Measurements from ENCODE around the gene FBLIM1. TPM values are rescaled to one million over a fixed set of nuclear protein-coding genes. Genes with fewer than 3 reads are reported as not detected.
A peak's percentile ranks its signal among the peaks of the same experiment; 100 is the strongest.

Gene FBLIM1
- total RNA-seq, 1 experiment from 2014 or later = 64.7 TPM

- Histone ChIP-seq H3K4me1 (ENCODE audit: insufficient read depth, low read length) (no peaks in the 10 kb centered on the region), H2BK20ac (ENCODE audit: low read depth, low read length, poor library complexity, severe bottlenecking) (no peak within 1 kb of the TSS), H3K14ac (ENCODE audit: insufficient read depth, low read length) (no peak within 1 kb of the TSS; the same call in 1 of the 2 replicates), H2BK5ac (ENCODE audit: insufficient read length, low read length) (no peak within 1 kb of the TSS), H2BK120ac (ENCODE audit: low read depth, low read length, poor library complexity, severe bottlenecking) (no peak within 1 kb of the TSS), H3K56ac (ENCODE audit: insufficient read length, low read depth, low read length) (no peak within 1 kb of the TSS), H3K18ac (ENCODE audit: insufficient read length, low read depth, low read length) (no peak within 1 kb of the TSS), H3K23ac (ENCODE audit: insufficient read length, low read depth, low read length) (no peak within 1 kb of the TSS), H3K23me2 (ENCODE audit: insufficient read length, low read depth, low read length, poor library complexity, severe bottlenecking) (no peaks in the 10 kb centered on the region), H4K5ac (ENCODE audit: insufficient read length, low read depth, low read length) (no peak within 1 kb of the TSS), H4K91ac (ENCODE audit: insufficient read length, low read depth, low read length) (no peak within 1 kb of the TSS), H3K27ac (ENCODE audit: insufficient read length, low read depth, low read length) (no peak within 1 kb of the TSS), H3K79me2 (ENCODE audit: insufficient read depth, low read length) (no peaks in the 10 kb centered on the region), H4K20me1 (ENCODE audit: control insufficient read depth, insufficient read depth, insufficient read length) (no peaks in the 10 kb centered on the region), H3K4me2 (ENCODE audit: insufficient read depth, insufficient read length, low read length) (no peak within 1 kb of the TSS), H3K79me1 (ENCODE audit: insufficient read depth, low read depth, low read length, poor library complexity, severe bottlenecking) (no peaks in the 10 kb centered on the region), H3K27me3 (ENCODE audit: insufficient read depth, low read length) (no peaks in the 10 kb centered on the region), H3K9ac (ENCODE audit: extremely low read depth, insufficient read length, low read length) (no peak within 1 kb of the TSS), H2BK15ac (ENCODE audit: low read depth, low read length) (no peak within 1 kb of the TSS), H3K4ac (ENCODE audit: low read depth, low read length) (no peak within 1 kb of the TSS), H2AK5ac (ENCODE audit: insufficient read length, low read length) (no peak within 1 kb of the TSS), H2BK12ac (ENCODE audit: insufficient read length, low read depth, low read length) (no peak within 1 kb of the TSS), H2AFZ (ENCODE audit: low read length) (no peak within 1 kb of the TSS), H3K9me3 (ENCODE audit: control insufficient read depth, low read depth, low read length) (no peaks in the 10 kb centered on the region), H3T11ph (ENCODE audit: low read length) (no peak within 1 kb of the TSS), H4K8ac (replicated peaks; ENCODE audit: insufficient read length, low read depth, low read length) (no peak within 1 kb of the TSS)
- no peak within 1 kb of the TSS for H3K27ac Mint-ChIP-seq
- DNase-seq = no peak
- no peaks in the 10 kb centered on the region for H3K9me3 Mint-ChIP-seq
- peak; percentile 31; the same call in 2 of the 3 replicates for TF ChIP-seq CTCF (conservative IDR thresholded peaks at IDR 0.05)
- peaks cover 6 to 20% (median 18%) of the 10 kb centered on the region in 3 experiments; a peak in 5 of 7 replicates for H3K36me3 Mint-ChIP-seq (ENCODE audit: insufficient read depth in 1 of 3, low read depth in 3 of 3)
- WGBS (ENCODE audit: extremely low coverage, insufficient read length, low lambda C conversion rate) = no CpG with 5 or more reads among the region's 35 CpGs
- peaks cover 10 to 16% of the 10 kb centered on the region in 2 experiments for H3K4me1 Mint-ChIP-seq
- no peak within 1 kb of the TSS for H3K4me3 Mint-ChIP-seq
- H3K27me3 Mint-ChIP-seq (ENCODE audit: low read depth) = peaks cover 2% of the 10 kb centered on the region
Observed at GRCh38 chr1:15736038-15736891, 22.3 kb upstream of the FBLIM1 start, which contains the start of gene SLC25A34. TSS of gene SLC25A34 (plus strand) at chr1:15736258. CDS start at chr1:15736486, 228 bp downstream.
